A673 (cell line): Measurements from ENCODE around the gene TIMM10B.

Source experiments
- EZH2 ChIP-seq: fragments of 200-600 bp; sonication (generic); IDR thresholded peaks from 2 replicates; pipeline ENCODE4 v1.6.1; 2017; ENCODE audit warnings: borderline replicate concordance, low read depth, mild to moderate bottlenecking, mixed read lengths, antibody characterized with exemption, low read length; ENCODE audit not compliant: poor library complexity, severe bottlenecking
- TF ChIP-seq, protein P1 (sequence below): fragments of 300-800, 200-600 bp; sonication (generic); conservative IDR thresholded peaks from 2 replicates; pipeline ENCODE4 v1.5.1; 2017; ENCODE audit warnings: low read depth, mild to moderate bottlenecking, antibody characterized with exemption, low read length, moderate library complexity, mixed read lengths

DNA sequence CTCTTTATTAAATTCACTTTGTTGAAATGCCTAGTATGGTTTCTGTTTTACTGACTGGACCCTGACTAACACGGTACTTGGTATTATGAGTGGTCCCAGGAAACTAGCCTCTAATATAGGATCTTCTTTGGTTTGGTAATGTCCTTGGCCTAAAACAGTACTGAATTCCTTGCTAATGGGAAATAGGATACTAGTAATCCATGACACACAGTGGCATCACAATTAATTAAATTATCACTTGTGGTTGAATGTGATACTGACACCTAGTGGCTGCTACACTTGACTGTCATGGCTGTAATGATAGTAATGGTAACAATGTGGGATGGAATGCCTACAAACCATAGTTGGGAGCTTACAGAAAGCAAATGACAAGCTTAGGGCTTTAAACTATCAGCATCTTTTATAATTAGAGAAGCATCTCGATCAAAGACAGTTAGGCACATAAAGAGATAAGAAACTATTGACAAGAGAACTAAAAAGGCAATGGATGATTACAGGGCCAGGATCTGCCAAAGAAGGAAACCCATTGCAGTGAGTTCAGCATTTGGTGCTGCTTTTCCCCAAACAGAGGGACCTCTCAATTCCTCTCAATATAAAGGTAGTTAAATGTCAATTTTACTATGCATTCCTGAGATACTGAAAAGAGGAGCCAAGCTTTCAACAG, 24.4 kb downstream of the TIMM10B start:
- TF ChIP-seq, protein P1, sequence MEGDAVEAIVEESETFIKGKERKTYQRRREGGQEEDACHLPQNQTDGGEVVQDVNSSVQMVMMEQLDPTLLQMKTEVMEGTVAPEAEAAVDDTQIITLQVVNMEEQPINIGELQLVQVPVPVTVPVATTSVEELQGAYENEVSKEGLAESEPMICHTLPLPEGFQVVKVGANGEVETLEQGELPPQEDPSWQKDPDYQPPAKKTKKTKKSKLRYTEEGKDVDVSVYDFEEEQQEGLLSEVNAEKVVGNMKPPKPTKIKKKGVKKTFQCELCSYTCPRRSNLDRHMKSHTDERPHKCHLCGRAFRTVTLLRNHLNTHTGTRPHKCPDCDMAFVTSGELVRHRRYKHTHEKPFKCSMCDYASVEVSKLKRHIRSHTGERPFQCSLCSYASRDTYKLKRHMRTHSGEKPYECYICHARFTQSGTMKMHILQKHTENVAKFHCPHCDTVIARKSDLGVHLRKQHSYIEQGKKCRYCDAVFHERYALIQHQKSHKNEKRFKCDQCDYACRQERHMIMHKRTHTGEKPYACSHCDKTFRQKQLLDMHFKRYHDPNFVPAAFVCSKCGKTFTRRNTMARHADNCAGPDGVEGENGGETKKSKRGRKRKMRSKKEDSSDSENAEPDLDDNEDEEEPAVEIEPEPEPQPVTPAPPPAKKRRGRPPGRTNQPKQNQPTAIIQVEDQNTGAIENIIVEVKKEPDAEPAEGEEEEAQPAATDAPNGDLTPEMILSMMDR = peak; percentile 84
- no peak for TF ChIP-seq EZH2
